Retina (tissue), 1 donor: ENCODE measurements around the gene MMP7.
"Not testable (repeated sequence)": the region's sequence is repeated elsewhere in the genome, so short reads cannot be mapped to it uniquely, and the experiment has no call there.

Experiments
- DNase-seq: peaks from one replicate; pipeline ENCODE4 v3.0.0-alpha.2; 2016

MMP7 gene

DNA sequence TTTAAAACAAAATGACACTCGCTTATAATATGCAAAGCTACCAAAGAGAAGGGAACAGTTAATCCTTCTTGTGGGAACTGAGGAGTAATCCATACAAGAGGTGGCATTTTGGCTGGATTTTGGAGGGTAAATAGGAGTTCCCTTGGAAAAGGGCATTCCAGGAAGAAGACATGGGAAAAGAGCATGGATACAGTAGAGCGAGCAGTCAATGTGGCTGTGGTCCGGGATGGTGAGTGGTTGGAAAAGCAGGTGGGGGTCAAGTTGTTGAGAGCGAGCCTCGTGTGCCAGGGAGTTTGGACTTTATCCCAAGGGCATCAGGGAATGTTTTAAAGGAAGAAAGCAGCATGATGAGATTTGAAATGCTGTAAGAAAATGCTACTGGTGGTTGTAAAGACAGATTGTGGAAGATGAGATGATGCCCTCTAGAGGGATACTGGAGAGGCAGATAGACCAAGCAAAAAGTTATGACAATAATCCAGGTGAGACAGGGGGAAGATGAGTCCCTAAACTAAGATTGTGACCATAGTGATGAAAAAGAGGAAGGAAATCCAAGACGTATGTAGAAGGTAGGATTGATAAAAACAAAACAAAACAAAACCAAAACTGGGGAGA, 3.8 kb upstream of the MMP7 start:
- DNase-seq: no peak

GRCh38 chr11:102528618-102529017, 1.9 kb downstream of the MMP7 start:
- DNase-seq: no peak

DNA sequence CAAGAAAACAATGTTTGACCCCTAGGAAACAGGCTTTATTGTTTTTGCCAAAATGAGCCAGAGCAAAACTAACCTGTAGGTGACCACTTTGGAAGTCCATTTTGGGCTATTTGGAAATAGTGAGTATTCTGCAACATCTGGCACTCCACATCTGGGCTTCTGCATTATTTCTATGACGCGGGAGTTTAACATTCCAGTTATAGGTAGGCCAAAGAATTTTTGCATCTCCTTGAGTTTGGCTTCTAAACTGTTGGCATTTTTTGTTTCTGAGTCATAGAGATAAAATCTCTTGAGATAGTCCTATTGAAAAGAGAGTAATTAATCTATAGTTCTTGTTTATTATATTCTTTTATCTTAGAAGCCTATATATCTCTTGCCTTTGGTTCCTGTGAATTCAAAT, 2.9 kb downstream of the MMP7 start:
- no peak for DNase-seq

GRCh38 chr11:102527041-102527440, 3.5 kb downstream of the MMP7 start:
- no peak for DNase-seq

- DNase-seq: no peak
These were observed 6.7 kb downstream of the MMP7 start for GRCh38 chr11:102523887-102524286.

- no peak for DNase-seq
These were observed 7.4 kb downstream of the MMP7 start for GRCh38 chr11:102523189-102523570.

- DNase-seq: no peak
These were observed 8.0 kb downstream of the MMP7 start for GRCh38 chr11:102522312-102523188.

DNA sequence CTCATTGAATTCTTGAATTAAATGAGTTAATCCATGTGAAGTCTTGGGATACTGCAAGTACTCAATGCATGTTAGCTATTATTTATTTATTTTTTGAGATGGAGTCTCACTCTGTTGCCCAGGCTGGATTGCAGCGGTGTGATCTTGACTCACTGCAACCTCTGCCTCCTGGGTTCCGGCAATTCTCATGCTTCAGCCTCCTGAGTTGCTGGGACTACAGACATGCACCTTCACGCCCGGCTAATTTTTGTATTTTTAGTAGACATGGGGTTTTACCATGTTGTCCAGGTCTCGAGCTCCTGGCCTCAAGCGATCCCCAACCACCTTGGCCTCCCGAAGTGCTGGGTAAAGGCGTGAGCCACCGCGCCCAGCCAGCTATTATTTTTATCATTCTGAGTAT, 9.4 kb downstream of the MMP7 start:
- DNase-seq: no peak

DNA sequence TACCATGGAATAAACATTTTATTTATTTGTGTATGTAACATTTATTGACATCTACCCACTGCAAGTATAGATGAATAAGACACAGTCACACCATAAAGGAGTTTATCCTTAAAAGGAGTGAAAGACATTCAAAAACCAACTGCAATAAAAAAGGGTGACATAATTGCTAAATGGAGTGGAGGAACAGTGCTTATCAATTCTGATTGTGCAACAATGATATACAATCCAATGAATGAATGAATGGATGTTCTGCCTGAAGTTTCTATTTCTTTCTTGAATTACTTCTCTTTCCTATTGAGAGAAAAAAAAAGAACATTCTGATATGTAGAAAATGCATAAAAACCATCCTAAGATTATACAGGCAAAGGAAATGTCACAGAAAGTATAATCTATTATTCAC, 10.0 kb downstream of the MMP7 start:
- DNase-seq: no peak

DNA sequence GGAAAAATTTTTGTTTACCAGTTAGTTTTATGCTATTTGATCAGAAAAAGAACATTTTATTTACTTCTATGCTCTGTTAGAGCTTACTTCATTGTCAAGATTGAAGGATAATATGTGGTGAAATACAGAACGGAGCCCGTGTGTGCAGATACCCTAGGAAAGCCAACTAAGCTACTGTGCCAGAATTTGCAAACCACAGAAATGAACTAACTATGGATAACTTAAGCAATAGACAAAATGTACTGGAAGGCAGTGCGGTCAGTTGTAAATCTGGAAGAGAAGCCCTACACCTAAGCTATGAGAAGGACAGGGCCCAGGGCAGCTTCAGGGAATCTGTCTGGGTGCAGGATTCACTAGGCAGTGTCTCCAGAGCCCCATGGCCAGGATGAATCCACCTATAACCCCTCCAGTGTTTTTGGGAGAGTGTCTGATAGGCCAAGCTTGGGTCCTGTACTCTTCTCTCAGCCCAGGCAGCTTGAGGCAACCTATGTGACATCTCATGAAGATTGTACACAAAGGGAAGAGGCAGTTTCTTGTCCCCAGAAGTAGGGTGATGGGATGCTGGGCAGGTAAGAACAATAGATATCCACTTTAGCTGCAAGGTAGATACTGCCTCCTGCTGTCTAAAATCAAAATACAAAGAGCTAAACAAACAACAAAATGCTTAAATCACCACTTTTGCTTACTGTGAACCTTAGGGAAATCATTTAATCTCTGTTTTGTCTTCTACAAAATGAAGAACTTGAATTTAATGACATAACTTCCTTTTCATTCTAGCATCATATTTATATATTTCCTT, 12.1 kb downstream of the MMP7 start:
- no peak for DNase-seq

DNA sequence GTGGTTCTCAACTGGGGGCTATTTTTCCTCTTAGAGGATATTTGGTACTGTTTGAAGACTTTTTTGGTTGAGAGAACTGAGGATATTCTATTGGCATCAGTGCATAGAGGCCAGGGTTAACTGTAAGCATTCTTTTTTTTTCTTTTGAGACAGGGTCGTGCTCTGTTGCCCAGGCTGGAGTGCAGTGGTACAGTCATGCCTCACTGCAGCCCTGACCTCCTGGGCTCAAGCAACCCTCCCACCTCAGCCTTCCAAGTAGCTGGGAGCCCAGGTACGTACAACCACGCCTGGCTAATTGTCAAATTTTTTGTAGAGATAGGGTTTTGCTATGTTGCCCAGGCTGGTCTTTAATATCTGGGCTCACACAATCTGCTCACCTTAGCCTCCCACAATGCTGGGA, 12.9 kb downstream of the MMP7 start:
- DNase-seq: no peak

DNA sequence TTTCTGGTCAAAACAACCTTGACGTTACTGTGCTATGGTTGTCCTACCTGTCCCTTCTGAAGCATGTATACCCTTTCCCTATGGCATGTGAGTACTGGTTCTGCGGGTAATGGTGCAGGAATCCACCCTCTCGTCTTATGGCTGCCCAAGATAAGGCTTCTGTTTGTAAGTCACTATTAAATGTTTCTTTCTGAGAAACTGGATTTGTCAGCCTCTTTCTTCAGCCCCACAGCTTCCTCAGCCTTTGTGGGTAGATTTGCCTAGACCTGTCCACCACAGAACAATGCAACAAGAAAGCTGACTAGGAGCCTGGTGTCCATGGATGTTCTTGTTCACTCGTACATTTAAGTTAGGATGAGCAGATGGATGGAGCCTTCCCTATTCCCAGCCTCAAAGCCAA, 14.4 kb downstream of the MMP7 start:
- DNase-seq: no peak

- no peak for DNase-seq
These were observed 16.7 kb downstream of the MMP7 start for GRCh38 chr11:102513869-102514268.

GRCh38 chr11:102510439-102511135, 20.0 kb downstream of the MMP7 start:
- no peak for DNase-seq

- not testable (repeated sequence) for DNase-seq
These were observed 27.7 kb downstream of the MMP7 start for GRCh38 chr11:102502831-102503230.

DNA sequence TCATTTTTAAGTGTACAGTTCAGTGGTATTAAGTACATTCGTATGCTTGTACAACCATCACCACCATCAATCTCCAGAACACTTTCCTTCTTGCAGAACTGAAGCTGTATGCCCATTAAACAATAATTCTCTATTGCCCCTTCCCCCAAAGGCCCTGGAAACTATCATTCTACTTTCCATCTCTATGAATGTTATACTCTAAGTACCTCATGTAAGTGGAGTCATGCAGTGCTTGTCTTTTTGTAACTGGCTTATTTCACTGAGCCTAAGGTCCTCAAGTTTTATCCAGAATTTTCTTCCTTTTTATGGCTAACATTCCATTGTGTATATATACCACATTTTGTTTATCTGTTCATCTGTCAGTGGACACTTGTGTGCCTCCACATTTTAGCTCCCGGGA, 29.7 kb downstream of the MMP7 start:
- no peak for DNase-seq

GRCh38 chr11:102499931-102500330, 30.6 kb downstream of the MMP7 start:
- DNase-seq: no peak

DNA sequence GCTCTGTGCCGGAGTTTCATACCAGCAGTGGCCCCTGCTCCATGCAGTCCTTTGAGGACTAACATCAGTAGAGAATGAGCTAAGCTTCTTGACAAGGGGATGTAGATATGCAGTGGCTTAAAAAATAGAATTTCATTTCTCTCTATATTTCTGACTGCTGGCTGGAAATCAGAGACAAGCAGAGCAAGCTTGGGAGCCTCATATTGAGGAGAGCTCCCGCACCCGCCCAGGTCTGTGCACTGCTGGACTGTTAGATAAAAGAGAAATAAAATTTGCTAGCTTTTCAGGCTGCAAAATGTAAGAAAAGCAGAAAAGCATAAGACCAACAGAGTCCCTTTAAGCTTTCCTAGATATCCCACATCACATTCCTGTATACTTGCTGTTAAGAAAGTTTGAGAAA, 31.4 kb downstream of the MMP7 start:
- DNase-seq: no peak

GRCh38 chr11:102497061-102497460, 33.5 kb downstream of the MMP7 start:
- DNase-seq: no peak

DNA sequence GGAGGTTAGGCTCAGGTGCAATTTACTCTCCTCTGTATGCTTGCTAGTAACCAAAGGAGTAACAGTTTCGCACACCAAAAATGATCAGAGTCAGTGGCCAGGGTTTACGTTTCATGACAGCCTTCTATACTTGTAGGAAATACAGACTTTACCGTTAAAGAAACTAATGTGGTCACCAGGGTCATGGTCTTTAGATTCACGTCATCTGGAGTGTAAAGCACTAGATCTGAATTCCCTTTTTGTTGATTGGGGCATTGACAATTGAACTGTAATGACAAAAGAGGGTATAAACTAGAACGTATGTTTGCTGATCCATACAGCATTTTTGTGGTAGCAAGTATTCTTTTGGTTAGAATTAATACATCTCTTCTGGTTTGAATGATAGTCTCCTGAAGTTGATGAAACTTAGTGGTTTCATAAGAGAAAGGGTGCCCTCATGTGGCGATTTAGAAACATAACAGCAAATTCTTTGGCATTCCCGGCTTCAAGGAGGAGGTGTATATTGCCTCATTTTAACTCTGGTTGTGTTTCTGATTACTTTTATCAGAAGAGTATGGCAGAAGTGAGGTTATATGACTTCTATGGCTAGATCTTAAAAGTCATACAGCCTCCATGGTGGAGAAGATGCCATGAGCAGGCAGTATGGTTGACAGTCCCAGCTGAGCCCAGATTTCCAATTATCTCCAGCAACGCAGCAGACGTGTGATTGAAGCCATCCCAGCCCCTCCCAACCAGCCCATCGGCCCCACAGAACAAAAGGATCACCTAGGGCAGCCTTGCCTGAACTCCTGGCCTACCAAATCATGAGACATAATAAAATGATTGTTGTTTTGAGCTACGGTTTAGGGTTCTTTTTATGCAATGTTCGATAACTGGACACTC, 35.1 kb downstream of the MMP7 start:
- DNase-seq: peak; percentile 77

- no peak for DNase-seq
These were observed 36.3 kb downstream of the MMP7 start for GRCh38 chr11:102494216-102494615.

GRCh38 chr11:102493524-102493923, 37.0 kb downstream of the MMP7 start:
- no peak for DNase-seq
